Measurements from ENCODE around the gene GAK.

GAK gene

GRCh38 chr4:956531-957230, 24.6 kb upstream of the GAK start:
- in situ Hi-C loops (cut with MboI; ENCODE audit: low sequenced_read_pairs, unreplicated experiment), result no loop called here
- DNase-seq (ENCODE audit: low spot score), result no peak
- no peak for TF ChIP-seq CTCF (IDR thresholded peaks at IDR 0.05; ENCODE audit: borderline replicate concordance, control extremely low read depth, extremely low read depth, insufficient read depth, missing control alignments)

- TF ChIP-seq CTCF (IDR thresholded peaks at IDR 0.05; ENCODE audit: borderline replicate concordance, control extremely low read depth, extremely low read depth, insufficient read depth, missing control alignments), result no peak
- DNase-seq (ENCODE audit: low spot score), result no peak
- in situ Hi-C loops (cut with MboI; ENCODE audit: low sequenced_read_pairs, unreplicated experiment), result no loop called here
Observed at GRCh38 chr4:955931-956381, 23.8 kb upstream of the GAK start.

GRCh38 chr4:955161-955921, 23.2 kb upstream of the GAK start:
- in situ Hi-C loops (cut with MboI; ENCODE audit: low sequenced_read_pairs, unreplicated experiment), result no loop called here
- no peak for DNase-seq (ENCODE audit: low spot score)
- no peak for TF ChIP-seq CTCF (IDR thresholded peaks at IDR 0.05; ENCODE audit: borderline replicate concordance, control extremely low read depth, extremely low read depth, insufficient read depth, missing control alignments)

GRCh38 chr4:954211-955020, 22.3 kb upstream of the GAK start:
- no peak for DNase-seq (ENCODE audit: low spot score)
- in situ Hi-C loops (cut with MboI; ENCODE audit: low sequenced_read_pairs, unreplicated experiment), result no loop called here
- no peak for TF ChIP-seq CTCF (IDR thresholded peaks at IDR 0.05; ENCODE audit: borderline replicate concordance, control extremely low read depth, extremely low read depth, insufficient read depth, missing control alignments)

GRCh38 chr4:953574-953915, 21.4 kb upstream of the GAK start:
- DNase-seq (ENCODE audit: low spot score), result no peak
- TF ChIP-seq CTCF (IDR thresholded peaks at IDR 0.05; ENCODE audit: borderline replicate concordance, control extremely low read depth, extremely low read depth, insufficient read depth, missing control alignments), result no peak
- in situ Hi-C loops (cut with MboI; ENCODE audit: low sequenced_read_pairs, unreplicated experiment), result no loop called here

GRCh38 chr4:952881-953573, 20.9 kb upstream of the GAK start:
- no peak for DNase-seq (ENCODE audit: low spot score)
- TF ChIP-seq CTCF (IDR thresholded peaks at IDR 0.05; ENCODE audit: borderline replicate concordance, control extremely low read depth, extremely low read depth, insufficient read depth, missing control alignments), result no peak
- in situ Hi-C loops (cut with MboI; ENCODE audit: low sequenced_read_pairs, unreplicated experiment), result no loop called here
